Neural cell (in vitro differentiated cells): ENCODE measurements around the gene PIGC.

Source experiments
- EP300 ChIP-seq: fragments of 450-650 bp; conservative IDR thresholded peaks from 2 replicates; pipeline ENCODE4 v1.6.1; 2014; ENCODE audit warnings: antibody characterized with exemption, mild to moderate bottlenecking, moderate library complexity; ENCODE audit not compliant: poor library complexity, severe bottlenecking
- EZH2 ChIP-seq: fragments of 200-600, 300-800 bp; shearing (Covaris generic), sonication (generic); IDR thresholded peaks from 2 replicates; pipeline ENCODE4 v1.6.1; 2014; ENCODE audit warnings: antibody characterized with exemption, low read length, borderline replicate concordance, mild to moderate bottlenecking; ENCODE audit not compliant: insufficient read depth, poor library complexity, severe bottlenecking
- POLR2AphosphoS5 ChIP-seq: IDR thresholded peaks from 2 replicates; pipeline ENCODE4 v1.6.1; 2012
- TAF1 ChIP-seq: IDR thresholded peaks from 2 replicates; pipeline ENCODE4 v1.6.1; 2012; ENCODE audit warnings: low read depth
- TF ChIP-seq, protein P1 (sequence below): fragments of 450-650 bp; IDR thresholded peaks from 2 replicates; pipeline ENCODE4 v1.5.1; 2014; ENCODE audit warnings: antibody characterized with exemption, mild to moderate bottlenecking, moderate library complexity; ENCODE audit not compliant: poor library complexity, severe bottlenecking
- TF ChIP-seq, protein P2 (sequence below): IDR thresholded peaks from 2 replicates; pipeline ENCODE4 v1.6.1; 2012; ENCODE audit warnings: borderline replicate concordance

GRCh38 chr1:172442404-172442803, 1.5 kb downstream of the PIGC start:
- no peak for TF ChIP-seq POLR2AphosphoS5
- TF ChIP-seq TAF1 = no peak
- TF ChIP-seq, protein P1, sequence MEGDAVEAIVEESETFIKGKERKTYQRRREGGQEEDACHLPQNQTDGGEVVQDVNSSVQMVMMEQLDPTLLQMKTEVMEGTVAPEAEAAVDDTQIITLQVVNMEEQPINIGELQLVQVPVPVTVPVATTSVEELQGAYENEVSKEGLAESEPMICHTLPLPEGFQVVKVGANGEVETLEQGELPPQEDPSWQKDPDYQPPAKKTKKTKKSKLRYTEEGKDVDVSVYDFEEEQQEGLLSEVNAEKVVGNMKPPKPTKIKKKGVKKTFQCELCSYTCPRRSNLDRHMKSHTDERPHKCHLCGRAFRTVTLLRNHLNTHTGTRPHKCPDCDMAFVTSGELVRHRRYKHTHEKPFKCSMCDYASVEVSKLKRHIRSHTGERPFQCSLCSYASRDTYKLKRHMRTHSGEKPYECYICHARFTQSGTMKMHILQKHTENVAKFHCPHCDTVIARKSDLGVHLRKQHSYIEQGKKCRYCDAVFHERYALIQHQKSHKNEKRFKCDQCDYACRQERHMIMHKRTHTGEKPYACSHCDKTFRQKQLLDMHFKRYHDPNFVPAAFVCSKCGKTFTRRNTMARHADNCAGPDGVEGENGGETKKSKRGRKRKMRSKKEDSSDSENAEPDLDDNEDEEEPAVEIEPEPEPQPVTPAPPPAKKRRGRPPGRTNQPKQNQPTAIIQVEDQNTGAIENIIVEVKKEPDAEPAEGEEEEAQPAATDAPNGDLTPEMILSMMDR = no peak
- no peak for TF ChIP-seq EZH2
- TF ChIP-seq, protein P2, sequence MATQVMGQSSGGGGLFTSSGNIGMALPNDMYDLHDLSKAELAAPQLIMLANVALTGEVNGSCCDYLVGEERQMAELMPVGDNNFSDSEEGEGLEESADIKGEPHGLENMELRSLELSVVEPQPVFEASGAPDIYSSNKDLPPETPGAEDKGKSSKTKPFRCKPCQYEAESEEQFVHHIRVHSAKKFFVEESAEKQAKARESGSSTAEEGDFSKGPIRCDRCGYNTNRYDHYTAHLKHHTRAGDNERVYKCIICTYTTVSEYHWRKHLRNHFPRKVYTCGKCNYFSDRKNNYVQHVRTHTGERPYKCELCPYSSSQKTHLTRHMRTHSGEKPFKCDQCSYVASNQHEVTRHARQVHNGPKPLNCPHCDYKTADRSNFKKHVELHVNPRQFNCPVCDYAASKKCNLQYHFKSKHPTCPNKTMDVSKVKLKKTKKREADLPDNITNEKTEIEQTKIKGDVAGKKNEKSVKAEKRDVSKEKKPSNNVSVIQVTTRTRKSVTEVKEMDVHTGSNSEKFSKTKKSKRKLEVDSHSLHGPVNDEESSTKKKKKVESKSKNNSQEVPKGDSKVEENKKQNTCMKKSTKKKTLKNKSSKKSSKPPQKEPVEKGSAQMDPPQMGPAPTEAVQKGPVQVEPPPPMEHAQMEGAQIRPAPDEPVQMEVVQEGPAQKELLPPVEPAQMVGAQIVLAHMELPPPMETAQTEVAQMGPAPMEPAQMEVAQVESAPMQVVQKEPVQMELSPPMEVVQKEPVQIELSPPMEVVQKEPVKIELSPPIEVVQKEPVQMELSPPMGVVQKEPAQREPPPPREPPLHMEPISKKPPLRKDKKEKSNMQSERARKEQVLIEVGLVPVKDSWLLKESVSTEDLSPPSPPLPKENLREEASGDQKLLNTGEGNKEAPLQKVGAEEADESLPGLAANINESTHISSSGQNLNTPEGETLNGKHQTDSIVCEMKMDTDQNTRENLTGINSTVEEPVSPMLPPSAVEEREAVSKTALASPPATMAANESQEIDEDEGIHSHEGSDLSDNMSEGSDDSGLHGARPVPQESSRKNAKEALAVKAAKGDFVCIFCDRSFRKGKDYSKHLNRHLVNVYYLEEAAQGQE = no peak
- TF ChIP-seq EP300 = no peak
